KMS-11 (cell line): ENCODE data around the gene NPHP4.

Experiments
- H2AFZ ChIP-seq: fragments of 200-600 bp; sonication (generic); 2 replicates; pipeline ENCODE4 v1.6.1; 2016; ENCODE audit warnings: antibody characterized with exemption, mixed run types, low read depth
- H3K27ac ChIP-seq: fragments of 200-600 bp; sonication (generic); 2 replicates; pipeline ENCODE4 v1.6.1; 2016; ENCODE audit warnings: mild to moderate bottlenecking, mixed run types
- H3K27me3 ChIP-seq: fragments of 200-600 bp; sonication (generic); 2 replicates; pipeline ENCODE4 v1.6.1; 2017; ENCODE audit warnings: mild to moderate bottlenecking, low read depth, mixed run types, moderate library complexity; ENCODE audit not compliant: insufficient read depth
- H3K36me3 ChIP-seq: fragments of 200-600 bp; sonication (generic); 2 replicates; pipeline ENCODE4 v1.6.1; 2017; ENCODE audit warnings: mild to moderate bottlenecking, mixed run types; ENCODE audit not compliant: insufficient read depth
- H3K4me1 ChIP-seq: fragments of 200-600 bp; sonication (generic); 2 replicates; pipeline ENCODE4 v1.6.1; 2016; ENCODE audit warnings: mild to moderate bottlenecking, low read depth, mixed run types; ENCODE audit not compliant: poor library complexity, severe bottlenecking
- H3K4me2 ChIP-seq: fragments of 200-600 bp; sonication (generic); 2 replicates; pipeline ENCODE4 v1.7.0; 2016; ENCODE audit warnings: mild to moderate bottlenecking, mixed run types
- H3K4me3 ChIP-seq: fragments of 200-600 bp; sonication (generic); IDR thresholded peaks from 2 replicates; pipeline ENCODE4 v1.6.1; 2017; ENCODE audit warnings: low read depth, low read length, mixed read lengths; ENCODE audit not compliant: insufficient read depth
- H3K79me2 ChIP-seq: fragments of 200-600 bp; sonication (generic); 2 replicates; pipeline ENCODE4 v1.6.1; 2016; ENCODE audit warnings: low read depth, mixed run types; ENCODE audit not compliant: insufficient read depth
- H3K9ac ChIP-seq: fragments of 200-600 bp; sonication (generic); 2 replicates; pipeline ENCODE4 v1.6.1; 2016; ENCODE audit warnings: mild to moderate bottlenecking, mixed run types
- H4K20me1 ChIP-seq: fragments of 200-600 bp; sonication (generic); 2 replicates; pipeline ENCODE4 v1.6.1; 2016; ENCODE audit warnings: mild to moderate bottlenecking, mixed run types; ENCODE audit not compliant: insufficient read depth
- TF ChIP-seq, protein P1 (sequence below): fragments of 200-600 bp; sonication (generic); conservative IDR thresholded peaks from 2 replicates; pipeline ENCODE4 v1.6.1; 2017; ENCODE audit warnings: low read depth, mild to moderate bottlenecking, antibody characterized with exemption, low read length, moderate library complexity, mixed read lengths

The NPHP4 gene

DNA sequence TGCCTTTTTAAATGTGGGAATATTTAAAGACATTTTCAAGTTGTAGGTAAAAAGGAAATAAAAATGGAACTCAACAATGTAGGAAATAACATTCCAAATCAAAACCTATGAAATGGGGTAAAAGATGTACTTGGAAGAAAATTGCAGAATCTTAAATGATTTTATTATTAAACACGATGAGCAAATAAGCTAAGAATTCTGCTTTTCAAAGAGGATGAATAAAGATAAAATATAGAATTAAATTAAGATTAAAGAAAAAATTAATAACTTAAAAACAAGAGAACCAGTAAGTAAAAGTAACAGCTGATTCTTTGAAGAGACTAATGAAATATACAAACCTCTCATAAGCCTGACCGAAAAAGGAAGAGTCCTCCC is 74.0 kb downstream of the NPHP4 start:
- Histone ChIP-seq H2AFZ (no peak overlapping the region), H3K4me3 (no peak overlapping the region), H3K79me2 (no peaks in the 10 kb centered on the region), H4K20me1 (no peaks in the 10 kb centered on the region), H3K27ac (no peak overlapping the region), H3K27me3 (no peaks in the 10 kb centered on the region), H3K9ac (no peak overlapping the region), H3K4me1 (peaks cover 12% of the 10 kb centered on the region), H3K4me2 (no peak overlapping the region), H3K36me3 (no peaks in the 10 kb centered on the region)
- TF ChIP-seq, protein P1, sequence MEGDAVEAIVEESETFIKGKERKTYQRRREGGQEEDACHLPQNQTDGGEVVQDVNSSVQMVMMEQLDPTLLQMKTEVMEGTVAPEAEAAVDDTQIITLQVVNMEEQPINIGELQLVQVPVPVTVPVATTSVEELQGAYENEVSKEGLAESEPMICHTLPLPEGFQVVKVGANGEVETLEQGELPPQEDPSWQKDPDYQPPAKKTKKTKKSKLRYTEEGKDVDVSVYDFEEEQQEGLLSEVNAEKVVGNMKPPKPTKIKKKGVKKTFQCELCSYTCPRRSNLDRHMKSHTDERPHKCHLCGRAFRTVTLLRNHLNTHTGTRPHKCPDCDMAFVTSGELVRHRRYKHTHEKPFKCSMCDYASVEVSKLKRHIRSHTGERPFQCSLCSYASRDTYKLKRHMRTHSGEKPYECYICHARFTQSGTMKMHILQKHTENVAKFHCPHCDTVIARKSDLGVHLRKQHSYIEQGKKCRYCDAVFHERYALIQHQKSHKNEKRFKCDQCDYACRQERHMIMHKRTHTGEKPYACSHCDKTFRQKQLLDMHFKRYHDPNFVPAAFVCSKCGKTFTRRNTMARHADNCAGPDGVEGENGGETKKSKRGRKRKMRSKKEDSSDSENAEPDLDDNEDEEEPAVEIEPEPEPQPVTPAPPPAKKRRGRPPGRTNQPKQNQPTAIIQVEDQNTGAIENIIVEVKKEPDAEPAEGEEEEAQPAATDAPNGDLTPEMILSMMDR, result no peak

DNA sequence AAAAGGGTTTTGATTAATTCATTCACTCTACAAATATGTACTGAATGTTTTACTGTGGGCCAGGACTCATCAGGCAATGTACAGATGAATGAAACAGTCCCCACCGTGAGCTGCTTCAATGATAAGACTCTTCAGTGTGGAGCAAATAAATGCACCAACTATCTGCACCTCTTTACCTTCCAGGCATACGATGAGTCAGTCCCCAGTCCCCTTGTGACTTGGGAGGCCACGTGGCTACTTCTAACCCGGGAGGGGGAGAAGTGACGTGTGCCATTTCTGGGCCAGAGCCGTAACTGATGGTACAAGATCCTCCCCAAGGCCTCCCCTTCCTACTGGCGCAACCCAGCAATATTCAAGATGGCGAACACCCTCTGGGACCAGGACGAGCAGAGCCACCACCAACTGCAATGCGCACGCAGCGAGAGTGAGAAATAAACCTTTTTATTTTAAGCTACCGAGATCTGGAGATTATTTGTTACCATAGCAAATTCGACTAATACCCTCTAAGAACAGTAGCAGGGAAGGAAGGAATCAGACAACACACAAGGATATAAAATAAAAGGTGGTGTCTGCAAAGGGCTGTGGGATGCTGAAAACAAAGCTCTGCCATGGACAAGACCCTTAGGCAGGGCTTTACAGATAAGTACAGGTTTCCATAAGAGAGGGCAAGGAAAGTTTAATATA is 74.5 kb downstream of the NPHP4 start:
- Histone ChIP-seq H3K9ac (no peak overlapping the region), H3K4me2 (no peak overlapping the region), H3K4me1 (peaks cover 12% of the 10 kb centered on the region), H3K36me3 (no peaks in the 10 kb centered on the region), H4K20me1 (no peaks in the 10 kb centered on the region), H3K27ac (no peak overlapping the region), H3K4me3 (no peak overlapping the region), H2AFZ (no peak overlapping the region), H3K79me2 (no peaks in the 10 kb centered on the region), H3K27me3 (no peaks in the 10 kb centered on the region)
- TF ChIP-seq, protein P1, result no peak

DNA sequence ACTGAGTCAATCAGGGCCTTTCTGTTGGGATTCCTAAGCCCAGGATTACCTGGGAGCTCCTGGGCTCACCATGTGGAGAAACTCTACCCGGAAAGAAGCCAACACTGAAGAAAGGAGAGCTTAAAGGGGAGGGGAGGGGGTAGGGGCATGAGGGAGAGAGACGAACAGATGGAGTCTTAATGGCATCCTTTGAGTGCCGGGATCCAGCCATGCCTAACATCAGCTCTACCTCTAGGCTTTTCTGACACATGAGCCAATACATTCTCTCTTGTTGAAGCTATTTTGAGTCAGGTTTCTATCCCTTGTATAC is 75.0 kb downstream of the NPHP4 start:
- H3K27me3 ChIP-seq, result no peaks in the 10 kb centered on the region
- H3K4me2 ChIP-seq, result no peak overlapping the region
- no peak overlapping the region for H3K9ac ChIP-seq
- no peaks in the 10 kb centered on the region for H3K36me3 ChIP-seq
- H4K20me1 ChIP-seq, result no peaks in the 10 kb centered on the region
- no peak overlapping the region for H3K27ac ChIP-seq
- H2AFZ ChIP-seq, result no peak overlapping the region
- H3K4me1 ChIP-seq, result peaks cover 12% of the 10 kb centered on the region
- no peak overlapping the region for H3K4me3 ChIP-seq
- TF ChIP-seq, protein P1, result no peak
- H3K79me2 ChIP-seq, result no peaks in the 10 kb centered on the region

DNA sequence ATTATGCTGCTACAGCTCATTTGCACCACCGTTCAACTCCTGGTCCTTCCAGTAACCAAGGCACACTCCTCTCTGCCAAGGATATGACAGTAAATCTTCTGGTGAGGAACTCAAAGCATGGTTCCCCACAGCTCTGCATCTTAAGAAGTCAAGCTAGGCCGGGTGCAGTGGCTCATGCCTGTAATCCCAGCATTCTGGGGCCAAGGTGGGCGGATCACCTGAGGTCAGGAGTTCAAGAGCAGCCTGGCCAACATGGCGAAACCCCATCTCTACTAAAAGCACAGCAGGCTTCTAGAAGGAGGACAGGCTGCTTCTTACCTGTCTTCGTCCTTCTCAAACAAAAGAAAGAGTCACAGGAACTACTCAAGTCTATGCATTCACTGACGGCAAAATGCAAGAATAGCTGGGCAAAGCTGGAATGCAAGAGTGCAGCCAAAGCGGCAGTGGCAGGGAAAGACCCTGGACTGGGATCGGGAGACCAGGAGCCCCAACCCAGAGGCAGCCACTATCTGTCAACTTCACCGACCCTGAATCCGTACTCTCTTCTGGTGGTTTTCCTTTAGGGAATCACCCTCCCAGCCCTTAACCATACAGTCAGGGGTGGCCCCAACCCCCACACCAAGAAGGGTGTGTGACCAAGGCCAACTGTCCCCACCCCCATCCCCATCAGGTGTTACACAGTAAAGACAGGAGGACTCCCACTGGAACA is 75.5 kb downstream of the NPHP4 start:
- Histone ChIP-seq H3K27me3 (no peaks in the 10 kb centered on the region), H4K20me1 (no peaks in the 10 kb centered on the region), H3K79me2 (no peaks in the 10 kb centered on the region), H3K27ac (no peak overlapping the region), H3K9ac (no peak overlapping the region), H3K4me2 (no peak overlapping the region; the same call in 1 of the 2 replicates), H3K4me1 (peaks cover 12% of the 10 kb centered on the region), H2AFZ (no peak overlapping the region), H3K4me3 (no peak overlapping the region), H3K36me3 (no peaks in the 10 kb centered on the region)
- TF ChIP-seq, protein P1, result no peak
